Measurements from ENCODE around the gene COL4A1.

Gene COL4A1

GRCh38 chr13:110231348-110232047 is 75.5 kb downstream of the COL4A1 start:
- TF ChIP-seq CTCF (IDR thresholded peaks at IDR 0.05; ENCODE audit: low read depth, low read length), result no peak
- DNase-seq (ENCODE audit: low read depth in 2 of 2), result no peak
- no peak overlapping the region for H3K4me3 ChIP-seq (replicated peaks in 1 of 2; ENCODE audit: low read depth in 2 of 2, low read length in 2 of 2)

- DNase-seq (ENCODE audit: low read depth in 2 of 2), result no peak
- no peak overlapping the region for H3K4me3 ChIP-seq (replicated peaks in 1 of 2; ENCODE audit: low read depth in 2 of 2, low read length in 2 of 2)
- TF ChIP-seq CTCF (IDR thresholded peaks at IDR 0.05; ENCODE audit: low read depth, low read length), result no peak
Observed at GRCh38 chr13:110230661-110231347, 76.2 kb downstream of the COL4A1 start.

GRCh38 chr13:110229905-110230563 is 76.9 kb downstream of the COL4A1 start:
- TF ChIP-seq CTCF (IDR thresholded peaks at IDR 0.05; ENCODE audit: low read depth, low read length), result no peak
- DNase-seq (ENCODE audit: low read depth in 2 of 2), result no peak
- no peak overlapping the region for H3K4me3 ChIP-seq (replicated peaks in 1 of 2; ENCODE audit: low read depth in 2 of 2, low read length in 2 of 2)

GRCh38 chr13:110228936-110229904 is 77.7 kb downstream of the COL4A1 start:
- DNase-seq (ENCODE audit: low read depth in 2 of 2), result peak; percentile 39 to 44
- TF ChIP-seq CTCF (IDR thresholded peaks at IDR 0.05; ENCODE audit: low read depth, low read length), result no peak
- H3K4me3 ChIP-seq (replicated peaks in 1 of 2; ENCODE audit: low read depth in 2 of 2, low read length in 2 of 2), result no peak overlapping the region

GRCh38 chr13:110227864-110228643 is 78.9 kb downstream of the COL4A1 start:
- TF ChIP-seq CTCF (IDR thresholded peaks at IDR 0.05; ENCODE audit: low read depth, low read length), result no peak
- no peak for DNase-seq (ENCODE audit: low read depth in 2 of 2)

More at GRCh38 chr13:110227864-110228643, 78.9 kb downstream of the COL4A1 start:
- no peak overlapping the region for H3K4me3 ChIP-seq (replicated peaks in 1 of 2; ENCODE audit: low read depth in 2 of 2, low read length in 2 of 2)
